Measurements from ENCODE around the gene FNBP1.
A peak's percentile ranks its signal among the peaks of the same experiment; 100 is the strongest.

Gene FNBP1

GRCh38 chr9:130058154-130058553, 15.2 kb upstream of the FNBP1 start:
- no peaks in the 10 kb centered on the region for H3K9me2 ChIP-seq (replicated peaks; ENCODE audit: insufficient read depth, low read length)
- H3K9me3 ChIP-seq (ENCODE audit: insufficient read depth, low read length): no peaks in the 10 kb centered on the region
- H2AFZ ChIP-seq (ENCODE audit: low read depth, low read length, severe bottlenecking): no peak overlapping the region
- no peak overlapping the region for H3K4me2 ChIP-seq (ENCODE audit: low read depth, low read length, poor library complexity, severe bottlenecking)
- no peaks in the 10 kb centered on the region for H4K20me1 ChIP-seq (ENCODE audit: low read depth, low read length)
- TF ChIP-seq EZH2phosphoT487 (conservative IDR thresholded peaks at IDR 0.05; ENCODE audit: low read length): no peak
- no peak for TF ChIP-seq CTCF (IDR thresholded peaks at IDR 0.05; ENCODE audit: insufficient read depth, low read length, poor library complexity, severe bottlenecking)
- peaks cover 85% of the 10 kb centered on the region for H3K79me2 ChIP-seq (ENCODE audit: insufficient read depth, low read length)
- H3F3A ChIP-seq (ENCODE audit: insufficient read depth): no peaks in the 10 kb centered on the region
- H3K27me3 ChIP-seq (ENCODE audit: low read length): no peaks in the 10 kb centered on the region
- no peak overlapping the region for H3K9ac ChIP-seq (ENCODE audit: low read length)
- H3K27ac ChIP-seq (ENCODE audit: low read depth, low read length): no peak overlapping the region
- H3K4me3 ChIP-seq (ENCODE audit: insufficient read depth, low read length, poor library complexity, severe bottlenecking): no peak overlapping the region
- no peaks in the 10 kb centered on the region for H3K36me3 ChIP-seq (ENCODE audit: low read length)

GRCh38 chr9:130054820-130055219, 11.8 kb upstream of the FNBP1 start:
- no peak for TF ChIP-seq CTCF (IDR thresholded peaks at IDR 0.05; ENCODE audit: insufficient read depth, low read length, poor library complexity, severe bottlenecking)
- no peak for TF ChIP-seq EZH2phosphoT487 (conservative IDR thresholded peaks at IDR 0.05; ENCODE audit: low read length)
- Histone ChIP-seq H3K9me3 (ENCODE audit: insufficient read depth, low read length) (no peaks in the 10 kb centered on the region), H3K4me2 (ENCODE audit: low read depth, low read length, poor library complexity, severe bottlenecking) (peak overlapping the region; percentile 72), H3K4me3 (ENCODE audit: insufficient read depth, low read length, poor library complexity, severe bottlenecking) (peak overlapping the region; percentile 84), H4K20me1 (ENCODE audit: low read depth, low read length) (no peaks in the 10 kb centered on the region), H3K27me3 (ENCODE audit: low read length) (no peaks in the 10 kb centered on the region), H3K9me2 (replicated peaks; ENCODE audit: insufficient read depth, low read length) (no peaks in the 10 kb centered on the region), H3K36me3 (ENCODE audit: low read length) (no peaks in the 10 kb centered on the region), H3K27ac (ENCODE audit: low read depth, low read length) (no peak overlapping the region), H3K9ac (ENCODE audit: low read length) (peak overlapping the region; percentile 84), H2AFZ (ENCODE audit: low read depth, low read length, severe bottlenecking) (no peak overlapping the region), H3K79me2 (ENCODE audit: insufficient read depth, low read length) (peaks cover 64% of the 10 kb centered on the region), H3F3A (ENCODE audit: insufficient read depth) (peaks cover 12% of the 10 kb centered on the region)

GRCh38 chr9:130054325-130054786, 11.4 kb upstream of the FNBP1 start:
- Histone ChIP-seq H3K9me2 (replicated peaks; ENCODE audit: insufficient read depth, low read length) (no peaks in the 10 kb centered on the region), H3K79me2 (ENCODE audit: insufficient read depth, low read length) (peaks cover 59% of the 10 kb centered on the region), H3K27me3 (ENCODE audit: low read length) (no peaks in the 10 kb centered on the region), H3F3A (ENCODE audit: insufficient read depth) (peaks cover 14% of the 10 kb centered on the region), H3K27ac (ENCODE audit: low read depth, low read length) (peak overlapping the region; percentile 58; the same call in 1 of the 2 replicates), H2AFZ (ENCODE audit: low read depth, low read length, severe bottlenecking) (no peak overlapping the region), H3K36me3 (ENCODE audit: low read length) (no peaks in the 10 kb centered on the region), H4K20me1 (ENCODE audit: low read depth, low read length) (no peaks in the 10 kb centered on the region), H3K4me2 (ENCODE audit: low read depth, low read length, poor library complexity, severe bottlenecking) (peak overlapping the region; percentile 72), H3K4me3 (ENCODE audit: insufficient read depth, low read length, poor library complexity, severe bottlenecking) (peak overlapping the region; percentile 84), H3K9ac (ENCODE audit: low read length) (peak overlapping the region; percentile 84), H3K9me3 (ENCODE audit: insufficient read depth, low read length) (no peaks in the 10 kb centered on the region)
- TF ChIP-seq CTCF (IDR thresholded peaks at IDR 0.05; ENCODE audit: insufficient read depth, low read length, poor library complexity, severe bottlenecking): no peak
